Fibroblast of lung (primary cell): ENCODE data around the gene CNIH4. TPM values are rescaled to one million over a fixed set of nuclear protein-coding genes. Genes with fewer than 3 reads are reported as not detected.

ENCODE experiments used
- DNase-seq, 2 donors: peaks; one replicate each; pipeline versions ENCODE4 v3.0.0 to v3.0.0-alpha.2; 2010; ENCODE audit warnings: low read depth in 2 of 2
- H2AFZ ChIP-seq: 2 replicates; pipeline ENCODE4 v1.5.1; 2012; ENCODE audit warnings: low read length, control low read depth, inconsistent platforms
- H3K27ac ChIP-seq: 2 replicates; pipeline ENCODE4 v1.5.1; 2011; ENCODE audit warnings: low read length, control low read depth; ENCODE audit not compliant: insufficient read depth
- H3K27me3 ChIP-seq: 2 replicates; pipeline ENCODE4 v1.5.1; 2011; ENCODE audit warnings: mild to moderate bottlenecking, low read length; ENCODE audit not compliant: control insufficient read depth, insufficient read depth
- H3K36me3 ChIP-seq: 2 replicates; pipeline ENCODE4 v1.5.1; 2011; ENCODE audit warnings: low read length; ENCODE audit not compliant: control insufficient read depth, insufficient read depth
- H3K4me1 ChIP-seq: 2 replicates; pipeline ENCODE4 v1.5.1; 2011; ENCODE audit warnings: low read length; ENCODE audit not compliant: control insufficient read depth, insufficient read depth; ENCODE audit errors: extremely low read depth
- H3K4me2 ChIP-seq: 2 replicates; pipeline ENCODE4 v1.5.1; 2011; ENCODE audit warnings: low read length, control low read depth; ENCODE audit not compliant: insufficient read depth; ENCODE audit errors: extremely low read depth
- H3K4me3 ChIP-seq, 4 experiments: fragments of 200-600 bp in 1 of 4; sonication (generic) in 1 of 4; replicated peaks in 1 of 4; 2 replicates each; pipeline ENCODE4 v1.5.1; 2011 to 2016; ENCODE audit warnings: low read length in 4 of 4, low read depth in 3 of 4, mild to moderate bottlenecking in 3 of 4, control low read depth in 2 of 4, inconsistent platforms in 1 of 4, mixed read lengths in 1 of 4; ENCODE audit not compliant: insufficient read depth in 1 of 4; ENCODE audit errors: control extremely low read depth in 1 of 4
- H3K79me2 ChIP-seq: 2 replicates; pipeline ENCODE4 v1.5.1; 2012; ENCODE audit warnings: mild to moderate bottlenecking, low read length, inconsistent platforms; ENCODE audit not compliant: control insufficient read depth, insufficient read depth
- H3K9ac ChIP-seq: 2 replicates; pipeline ENCODE4 v1.5.1; 2011; ENCODE audit warnings: mild to moderate bottlenecking, low read length, control low read depth; ENCODE audit not compliant: insufficient read depth
- H3K9me3 ChIP-seq: 2 replicates; pipeline ENCODE4 v1.5.1; 2012; ENCODE audit warnings: low read depth, low read length; ENCODE audit not compliant: control insufficient read depth, insufficient read depth
- H4K20me1 ChIP-seq: 2 replicates; pipeline ENCODE4 v1.5.1; 2011; ENCODE audit warnings: low read length; ENCODE audit not compliant: control insufficient read depth, insufficient read depth; ENCODE audit errors: extremely low read depth
- CTCF ChIP-seq, 2 donors: IDR thresholded peaks in 1 of 2; conservative IDR thresholded peaks in 1 of 2; 1 replicate in 1 of 2; 2 replicates in 1 of 2; pipeline ENCODE4 v1.5.1; 2011 to 2012; ENCODE audit warnings: low read length in 2 of 2, control low read depth in 1 of 2, inconsistent platforms in 1 of 2, low read depth in 1 of 2, mild to moderate bottlenecking in 1 of 2
- EZH2 ChIP-seq: IDR thresholded peaks from 2 replicates; pipeline ENCODE4 v1.5.1; 2012; ENCODE audit warnings: low read length, control low read depth, mild to moderate bottlenecking; ENCODE audit errors: missing control alignments
- polyA plus RNA-seq, 2 donors: library from polyadenylated mRNA; depleted of rRNA in 1 of 2; stranded (reverse) in 1 of 2; unstranded in 1 of 2; fragments of >200 nt; gene quantifications; 2 replicates each; pipeline ENCODE4 v1.2.1, GENCODE V29; 2011 to 2012; ENCODE audit warnings: missing spikeins in 1 of 2
- total RNA-seq: library from RNA; depleted of rRNA; stranded (reverse); fragments of >200 nt; gene quantifications from 2 replicates; pipeline ENCODE4 v1.2.1, GENCODE V29; 2014

The CNIH4 gene
- total and polyA plus RNA-seq, 2 donors (not counting 1 experiment from before 2014, with no cell fraction given): 76.0 to 109 TPM

GRCh38 chr1:224392411-224393249 lies 36.0 kb downstream of the CNIH4 start:
- Histone ChIP-seq H3K4me1 (no peaks in the 10 kb centered on the region), H2AFZ (no peak overlapping the region), H3K27me3 (no peaks in the 10 kb centered on the region), H3K9me3 (no peaks in the 10 kb centered on the region), H3K27ac (no peak overlapping the region), H3K79me2 (no peaks in the 10 kb centered on the region), H3K9ac (no peak overlapping the region), H3K4me3 (no peak overlapping the region), H3K4me2 (no peak overlapping the region), H4K20me1 (no peaks in the 10 kb centered on the region), H3K36me3 (peaks cover 10% of the 10 kb centered on the region)
- TF ChIP-seq EZH2: no peak
- no peak for TF ChIP-seq CTCF (conservative IDR thresholded peaks at IDR 0.05 in 1 of 2, IDR thresholded peaks at IDR 0.05 in 1 of 2; ENCODE audit: low read depth in 1 of 2, low read length in 2 of 2)
- peak in 1 of 2 donors; percentile 29 for DNase-seq

DNA sequence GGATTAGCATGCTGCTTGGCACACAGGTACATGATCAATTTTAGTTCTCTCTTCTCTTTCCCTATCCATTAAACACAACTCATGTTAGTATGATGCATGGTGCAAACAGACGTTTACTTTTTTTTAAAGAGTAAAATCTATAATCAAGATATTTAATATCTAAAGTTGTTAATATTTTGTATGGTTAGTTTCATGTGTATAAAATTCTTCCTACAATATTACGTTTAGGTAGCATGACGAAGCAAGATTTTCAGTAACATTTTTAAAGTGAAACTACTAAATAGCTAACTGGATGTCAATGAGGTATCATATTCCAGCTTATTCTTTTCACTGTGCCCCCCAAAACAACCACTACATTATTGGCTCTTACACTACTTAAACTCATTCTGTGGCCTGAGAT lies 36.6 kb downstream of the CNIH4 start:
- Histone ChIP-seq H3K27ac (no peak overlapping the region), H4K20me1 (no peaks in the 10 kb centered on the region), H3K79me2 (no peaks in the 10 kb centered on the region), H3K4me3 (no peak overlapping the region), H3K4me1 (no peaks in the 10 kb centered on the region), H3K36me3 (peaks cover 13% of the 10 kb centered on the region), H2AFZ (no peak overlapping the region), H3K9ac (no peak overlapping the region), H3K9me3 (no peaks in the 10 kb centered on the region), H3K27me3 (no peaks in the 10 kb centered on the region), H3K4me2 (no peak overlapping the region)
- no peak for TF ChIP-seq CTCF (conservative IDR thresholded peaks at IDR 0.05 in 1 of 2, IDR thresholded peaks at IDR 0.05 in 1 of 2; ENCODE audit: low read depth in 1 of 2, low read length in 2 of 2)
- no peak for DNase-seq

- Histone ChIP-seq H3K4me1 (no peaks in the 10 kb centered on the region), H2AFZ (no peak overlapping the region), H3K27ac (no peak overlapping the region), H3K4me3 (no peak overlapping the region), H3K9ac (no peak overlapping the region), H3K36me3 (peaks cover 8% of the 10 kb centered on the region), H3K9me3 (no peaks in the 10 kb centered on the region), H3K27me3 (no peaks in the 10 kb centered on the region), H4K20me1 (no peaks in the 10 kb centered on the region), H3K79me2 (no peaks in the 10 kb centered on the region), H3K4me2 (no peak overlapping the region)
- DNase-seq: no peak
- TF ChIP-seq CTCF (conservative IDR thresholded peaks at IDR 0.05 in 1 of 2, IDR thresholded peaks at IDR 0.05 in 1 of 2; ENCODE audit: low read depth in 1 of 2, low read length in 2 of 2) (no peak), EZH2 (no peak)
Measured at GRCh38 chr1:224399887-224400286, 43.2 kb downstream of the CNIH4 start.
